ENCODE measurements around the gene HIP1. TPM values are rescaled to one million over a fixed set of nuclear protein-coding genes. Genes with fewer than 3 reads are reported as not detected.
A peak's percentile ranks its signal among the peaks of the same experiment; 100 is the strongest.

HIP1 gene
- polyA plus RNA-seq, 1 of the 3 experiments (the other 2 are of a cell fraction), result 11.3 TPM

DNA sequence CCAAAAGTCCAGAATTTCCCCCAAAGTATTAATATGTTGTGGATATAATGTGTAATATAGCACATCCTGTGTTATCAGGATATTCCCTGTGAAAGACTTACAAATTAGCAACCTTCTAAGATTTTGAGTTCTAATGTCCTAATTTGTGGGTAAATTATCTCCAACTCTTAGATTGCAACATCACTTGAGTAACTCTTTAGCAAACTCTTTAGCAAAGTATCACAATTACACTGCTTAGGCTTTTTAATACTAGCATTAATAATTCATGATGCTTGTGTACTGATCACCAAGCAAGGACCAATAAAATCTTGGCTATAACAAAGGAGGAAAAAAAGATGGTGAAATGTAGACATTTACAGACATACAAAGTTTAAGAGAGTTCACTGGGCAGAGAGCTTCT is 27.7 kb downstream of the HIP1 start:
- no peak for DNase-seq
- no peak overlapping the region for H3K9ac ChIP-seq
- CTCF ChIA-PET, result interaction anchor here (1.1 to 1.4 kb wide), 2 partner anchors 17 to 18 kb away, joined by 3 to 4 read pairs; no protein-coding TSS in a partner anchor

DNA sequence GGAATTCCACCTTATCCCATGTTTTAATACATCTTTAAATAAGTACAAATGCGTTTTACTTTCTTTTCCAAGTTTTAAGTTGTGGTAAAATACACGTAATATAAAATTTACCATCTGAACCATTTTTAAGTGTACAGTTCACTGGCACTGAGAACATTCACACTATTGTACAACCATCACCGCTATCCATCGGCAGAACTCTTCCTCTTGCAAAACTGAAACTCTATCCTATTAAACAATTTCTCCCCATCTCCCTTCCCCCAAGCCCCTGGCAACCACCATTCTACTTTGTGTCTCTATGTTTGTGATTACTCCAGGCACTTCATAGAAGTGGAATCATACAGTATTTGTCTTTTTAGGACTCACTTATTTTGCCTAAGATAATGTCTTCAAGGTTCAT is 33.8 kb downstream of the HIP1 start:
- no peaks in the 10 kb centered on the region for H4K20me1 ChIP-seq (ENCODE audit: insufficient read depth)
- no peak for DNase-seq
- no peaks in the 10 kb centered on the region; the same call in 1 of the 2 replicates for H3K9me2 ChIP-seq
- H3K4me1 ChIP-seq (ENCODE audit: control insufficient read depth in 1 of 2, insufficient read depth in 2 of 2, low read depth in 1 of 2, low read length in 1 of 2), result no peaks in the 10 kb centered on the region
- H2AFZ ChIP-seq (ENCODE audit: low read depth), result no peak overlapping the region
- H3F3A ChIP-seq (replicated peaks; ENCODE audit: insufficient read depth), result peaks cover 4% of the 10 kb centered on the region
- POLR2A ChIA-PET, result no interaction called here
- no peaks in the 10 kb centered on the region for H3K79me2 ChIP-seq (ENCODE audit: insufficient read depth)
- 90% methylated on average over 4 of the region's 4 CpGs for WGBS (ENCODE audit: low lambda C conversion rate)
- no peak for TF ChIP-seq RCOR1 (IDR thresholded peaks at IDR 0.05; ENCODE audit: low read length)
- no peak for TF ChIP-seq EP300 (IDR thresholded peaks at IDR 0.05; ENCODE audit: borderline replicate concordance in 1 of 2, low read depth in 1 of 2, low read length in 1 of 2)
- no peak for TF ChIP-seq MXI1 (IDR thresholded peaks at IDR 0.05; ENCODE audit: low read depth, low read length)
- TF ChIP-seq, protein P1, sequence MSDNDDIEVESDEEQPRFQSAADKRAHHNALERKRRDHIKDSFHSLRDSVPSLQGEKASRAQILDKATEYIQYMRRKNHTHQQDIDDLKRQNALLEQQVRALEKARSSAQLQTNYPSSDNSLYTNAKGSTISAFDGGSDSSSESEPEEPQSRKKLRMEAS (IDR thresholded peaks at IDR 0.05; ENCODE audit: low read depth), result no peak
- TF ChIP-seq, protein P2, sequence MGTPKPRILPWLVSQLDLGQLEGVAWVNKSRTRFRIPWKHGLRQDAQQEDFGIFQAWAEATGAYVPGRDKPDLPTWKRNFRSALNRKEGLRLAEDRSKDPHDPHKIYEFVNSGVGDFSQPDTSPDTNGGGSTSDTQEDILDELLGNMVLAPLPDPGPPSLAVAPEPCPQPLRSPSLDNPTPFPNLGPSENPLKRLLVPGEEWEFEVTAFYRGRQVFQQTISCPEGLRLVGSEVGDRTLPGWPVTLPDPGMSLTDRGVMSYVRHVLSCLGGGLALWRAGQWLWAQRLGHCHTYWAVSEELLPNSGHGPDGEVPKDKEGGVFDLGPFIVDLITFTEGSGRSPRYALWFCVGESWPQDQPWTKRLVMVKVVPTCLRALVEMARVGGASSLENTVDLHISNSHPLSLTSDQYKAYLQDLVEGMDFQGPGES (IDR thresholded peaks at IDR 0.05; ENCODE audit: low read depth, low read length), result no peak
- no peak for TF ChIP-seq RAD21 (IDR thresholded peaks at IDR 0.05; ENCODE audit: low read length)
- TF ChIP-seq, protein P3, sequence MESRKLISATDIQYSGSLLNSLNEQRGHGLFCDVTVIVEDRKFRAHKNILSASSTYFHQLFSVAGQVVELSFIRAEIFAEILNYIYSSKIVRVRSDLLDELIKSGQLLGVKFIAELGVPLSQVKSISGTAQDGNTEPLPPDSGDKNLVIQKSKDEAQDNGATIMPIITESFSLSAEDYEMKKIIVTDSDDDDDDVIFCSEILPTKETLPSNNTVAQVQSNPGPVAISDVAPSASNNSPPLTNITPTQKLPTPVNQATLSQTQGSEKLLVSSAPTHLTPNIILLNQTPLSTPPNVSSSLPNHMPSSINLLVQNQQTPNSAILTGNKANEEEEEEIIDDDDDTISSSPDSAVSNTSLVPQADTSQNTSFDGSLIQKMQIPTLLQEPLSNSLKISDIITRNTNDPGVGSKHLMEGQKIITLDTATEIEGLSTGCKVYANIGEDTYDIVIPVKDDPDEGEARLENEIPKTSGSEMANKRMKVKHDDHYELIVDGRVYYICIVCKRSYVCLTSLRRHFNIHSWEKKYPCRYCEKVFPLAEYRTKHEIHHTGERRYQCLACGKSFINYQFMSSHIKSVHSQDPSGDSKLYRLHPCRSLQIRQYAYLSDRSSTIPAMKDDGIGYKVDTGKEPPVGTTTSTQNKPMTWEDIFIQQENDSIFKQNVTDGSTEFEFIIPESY (IDR thresholded peaks at IDR 0.05; ENCODE audit: borderline replicate concordance, low read depth), result no peak
- no peak for TF ChIP-seq NFIC (IDR thresholded peaks at IDR 0.05; ENCODE audit: borderline replicate concordance)
- no peak overlapping the region for H3K27ac ChIP-seq (ENCODE audit: low read depth in 2 of 2, low read length in 1 of 2)
- H3K27me3 ChIP-seq (ENCODE audit: insufficient read depth), result no peaks in the 10 kb centered on the region
- H3K9me3 ChIP-seq, result peaks cover 15% of the 10 kb centered on the region
- no peak overlapping the region for H3K9ac ChIP-seq
- H3K36me3 ChIP-seq (replicated peaks in 1 of 2; ENCODE audit: control insufficient read depth in 1 of 2, insufficient read depth in 2 of 2, low read length in 1 of 2), result peaks cover 0 to 11% of the 10 kb centered on the region in 2 experiments
- CTCF ChIA-PET, result interaction anchor here (0.6 kb wide), 1 partner anchor 94 kb away, joined by 3 read pairs; no protein-coding TSS in a partner anchor
- no peak overlapping the region for H3K4me3 ChIP-seq (ENCODE audit: low read depth in 2 of 2, low read length in 1 of 2)
- H3K4me2 ChIP-seq, result no peak overlapping the region

More for the DNA sequence above, 27.7 kb downstream of the HIP1 start:
- peaks cover 0 to 11% of the 10 kb centered on the region in 2 experiments for H3K36me3 ChIP-seq (replicated peaks in 1 of 2; ENCODE audit: control insufficient read depth in 1 of 2, insufficient read depth in 2 of 2, low read length in 1 of 2)
- peaks cover 18% of the 10 kb centered on the region for H3K9me3 ChIP-seq
- peak overlapping the region; percentile 53 to 60; a peak in 2 of 4 replicates for H3K27ac ChIP-seq (ENCODE audit: low read depth in 2 of 2, low read length in 1 of 2)
- no peaks in the 10 kb centered on the region; the same call in 1 of the 2 replicates for H3K9me2 ChIP-seq
- H3K4me1 ChIP-seq (ENCODE audit: control insufficient read depth in 1 of 2, insufficient read depth in 2 of 2, low read depth in 1 of 2, low read length in 1 of 2), result peaks cover 0 to 13% of the 10 kb centered on the region in 2 experiments; a peak in 2 of 4 replicates
- no peak overlapping the region for H3K4me3 ChIP-seq (ENCODE audit: low read depth in 2 of 2, low read length in 1 of 2)
- H3K27me3 ChIP-seq (ENCODE audit: insufficient read depth), result no peaks in the 10 kb centered on the region
- H3K79me2 ChIP-seq (ENCODE audit: insufficient read depth), result no peaks in the 10 kb centered on the region
- no peaks in the 10 kb centered on the region for H4K20me1 ChIP-seq (ENCODE audit: insufficient read depth)
- H3F3A ChIP-seq (replicated peaks; ENCODE audit: insufficient read depth), result peaks cover 8% of the 10 kb centered on the region
- no peak overlapping the region for H2AFZ ChIP-seq (ENCODE audit: low read depth)
- TF ChIP-seq MEF2A (IDR thresholded peaks at IDR 0.05; ENCODE audit: borderline replicate concordance, low read depth), result no peak
- no peak for TF ChIP-seq TAF1 (IDR thresholded peaks at IDR 0.05; ENCODE audit: borderline replicate concordance, low read depth, low read length)
- no peak for TF ChIP-seq POLR2AphosphoS5 (IDR thresholded peaks at IDR 0.05; ENCODE audit: low read depth, low read length)
- TF ChIP-seq EP300 (IDR thresholded peaks at IDR 0.05; ENCODE audit: borderline replicate concordance in 1 of 2, low read depth in 1 of 2, low read length in 1 of 2), result no peak
- no peak for TF ChIP-seq NFIC (IDR thresholded peaks at IDR 0.05; ENCODE audit: borderline replicate concordance)
- TF ChIP-seq RXRA (IDR thresholded peaks at IDR 0.05; ENCODE audit: borderline replicate concordance, low read depth), result no peak
- TF ChIP-seq NRF1 (IDR thresholded peaks at IDR 0.05; ENCODE audit: low read depth, low read length), result no peak
- TF ChIP-seq TEAD4 (IDR thresholded peaks at IDR 0.05; ENCODE audit: borderline replicate concordance, insufficient read depth), result no peak
- no peak for TF ChIP-seq GATA2 (CRISPR knock-in tag; IDR thresholded peaks at IDR 0.05)
- TF ChIP-seq SMC3 (IDR thresholded peaks at IDR 0.05; ENCODE audit: low read depth, low read length), result no peak
- no peak for TF ChIP-seq RCOR1 (IDR thresholded peaks at IDR 0.05; ENCODE audit: low read length)
- H3K4me2 ChIP-seq, result no peak overlapping the region
- POLR2A ChIA-PET, result no interaction called here
